ENCODE measurements around the gene RDH12.
"Not testable (repeated sequence)": the region's sequence is repeated elsewhere in the genome, so short reads cannot be mapped to it uniquely, and the experiment has no call there.

The RDH12 gene

GRCh38 chr14:67698179-67698578, 3.5 kb upstream of the RDH12 start:
- no peak overlapping the region for H3K4me3 ChIP-seq (replicated peaks; ENCODE audit: low read depth, low read length)
- no peak for DNase-seq (ENCODE audit: extremely low read depth, low read depth)
- no peak for TF ChIP-seq CTCF (IDR thresholded peaks at IDR 0.05; ENCODE audit: low read depth, low read length, missing control alignments)

- no peak for TF ChIP-seq CTCF (IDR thresholded peaks at IDR 0.05; ENCODE audit: low read depth, low read length, missing control alignments)
- H3K4me3 ChIP-seq (replicated peaks; ENCODE audit: low read depth, low read length): no peak overlapping the region
- no peak for DNase-seq (ENCODE audit: extremely low read depth, low read depth)
These were observed 2.3 kb downstream of the RDH12 start for GRCh38 chr14:67703997-67704396.

GRCh38 chr14:67704484-67705089, 2.9 kb downstream of the RDH12 start:
- TF ChIP-seq CTCF (IDR thresholded peaks at IDR 0.05; ENCODE audit: low read depth, low read length, missing control alignments): peak; percentile 74
- no peak overlapping the region for H3K4me3 ChIP-seq (replicated peaks; ENCODE audit: low read depth, low read length)
- peak; percentile 29 for DNase-seq (ENCODE audit: extremely low read depth, low read depth)

- TF ChIP-seq CTCF (IDR thresholded peaks at IDR 0.05; ENCODE audit: low read depth, low read length, missing control alignments): no peak
- no peak overlapping the region for H3K4me3 ChIP-seq (replicated peaks; ENCODE audit: low read depth, low read length)
- no peak for DNase-seq (ENCODE audit: extremely low read depth, low read depth)
These were observed 3.5 kb downstream of the RDH12 start for GRCh38 chr14:67705211-67705610.

GRCh38 chr14:67709346-67709745, 7.7 kb downstream of the RDH12 start:
- DNase-seq (ENCODE audit: extremely low read depth, low read depth); H3K4me3 ChIP-seq (replicated peaks; ENCODE audit: low read depth, low read length): not testable (repeated sequence)

GRCh38 chr14:67709796-67710195, 8.1 kb downstream of the RDH12 start:
- not testable (repeated sequence) for DNase-seq (ENCODE audit: extremely low read depth, low read depth); H3K4me3 ChIP-seq (replicated peaks; ENCODE audit: low read depth, low read length)

GRCh38 chr14:67710209-67710608, 8.5 kb downstream of the RDH12 start:
- H3K4me3 ChIP-seq (replicated peaks; ENCODE audit: low read depth, low read length): no peak overlapping the region
- no peak for DNase-seq (ENCODE audit: extremely low read depth, low read depth)
- no peak for TF ChIP-seq CTCF (IDR thresholded peaks at IDR 0.05; ENCODE audit: low read depth, low read length, missing control alignments)

GRCh38 chr14:67717048-67717447, 15.4 kb downstream of the RDH12 start:
- H3K4me3 ChIP-seq (replicated peaks; ENCODE audit: low read depth, low read length): no peak overlapping the region
- TF ChIP-seq CTCF (IDR thresholded peaks at IDR 0.05; ENCODE audit: low read depth, low read length, missing control alignments): no peak
- no peak for DNase-seq (ENCODE audit: extremely low read depth, low read depth)
